Upper lobe of left lung (tissue), 6 donors: ENCODE measurements around the gene STK39. TPM values are rescaled to one million over a fixed set of nuclear protein-coding genes. Genes with fewer than 3 reads are reported as not detected.

Source experiments
- ATAC-seq, 2 donors: fragments of 200-7000 bp; cut with Tn5 transposase; one replicate each; pipeline ENCODE4 v1.9.1; 2022; ENCODE audit warnings: mild to moderate bottlenecking in 2 of 2, moderate library complexity in 2 of 2; ENCODE audit not compliant: low FRiP score in 2 of 2
- DNase-seq, 2 donors: peaks; one replicate each; pipeline ENCODE4 v3.0.0-alpha.2; 2019 to 2020
- H3K27ac ChIP-seq, 4 donors: fragments of 200-600 bp; sonication (generic); one replicate each; pipeline ENCODE4 v1.5.1; 2016 to 2019
- H3K27me3 ChIP-seq, 4 donors: fragments of 200-600 bp; sonication (generic); one replicate each; pipeline ENCODE4 v1.5.1; 2017 to 2019
- H3K36me3 ChIP-seq, 4 donors: fragments of 200-600 bp; sonication (generic); one replicate each; pipeline ENCODE4 v1.5.1; 2016 to 2019
- H3K4me1 ChIP-seq, 4 donors: fragments of 200-600 bp; sonication (generic); one replicate each; pipeline ENCODE4 v1.5.1; 2018 to 2019
- H3K4me3 ChIP-seq, 4 donors: fragments of 200-600 bp; sonication (generic); one replicate each; pipeline ENCODE4 v1.5.1; 2017 to 2019; ENCODE audit warnings: mild to moderate bottlenecking in 2 of 4, moderate library complexity in 1 of 4
- H3K9me3 ChIP-seq, 4 donors: fragments of 200-600 bp; sonication (generic); one replicate each; pipeline ENCODE4 v1.5.1; 2018 to 2019
- EP300 ChIP-seq, 4 donors: sonication (generic); formaldehyde crosslinking; IDR thresholded peaks; one replicate each; pipeline ENCODE4 v1.5.1; 2017; ENCODE audit warnings: antibody characterized with exemption in 4 of 4, control low read depth in 2 of 4
- POLR2A ChIP-seq, 4 donors: fragments of 450-650 bp; IDR thresholded peaks; one replicate each; pipeline ENCODE4 v1.5.1; 2016 to 2017; ENCODE audit warnings: antibody characterized with exemption in 4 of 4, mild to moderate bottlenecking in 2 of 4
- POLR2AphosphoS5 ChIP-seq, 2 donors: sonication (generic); formaldehyde crosslinking; IDR thresholded peaks; one replicate each; pipeline ENCODE4 v1.5.1; 2017; ENCODE audit warnings: antibody characterized with exemption in 2 of 2
- WGBS, 2 donors: methylation state at CpG; one replicate each; pipeline ENCODE4 v1.1.5; 2017 to 2018; 5-methylcytosine and 5-hydroxymethylcytosine counted together
- total RNA-seq, 6 donors: library from RNA; depleted of rRNA in 4 of 6; stranded (reverse); fragments of >200 nt in 4 of 6; gene quantifications; one replicate each; pipeline versions ENCODE4 v1.1.0 to v1.2.1, GENCODE V29; 2016 to 2021
- TF ChIP-seq, protein P1 (sequence below), 6 experiments: fragments of 450-650 bp in 4 of 6; fragments of 200-600 bp in 2 of 6; sonication (generic) in 2 of 6; IDR thresholded peaks; one replicate each; pipeline ENCODE4 v1.5.1; 2016 to 2019; ENCODE audit warnings: antibody characterized with exemption in 6 of 6
- donor health status: DM: no; HTN: no; CAD: no; lungs with moderate emphysema.
- donor health status: DM: no; HTN: yes; CAD: no; lungs with severe emphysema.

Gene STK39
- total RNA-seq, 6 donors from 2014 or later, result 7.9 to 18.8 (median 12.1) TPM

DNA sequence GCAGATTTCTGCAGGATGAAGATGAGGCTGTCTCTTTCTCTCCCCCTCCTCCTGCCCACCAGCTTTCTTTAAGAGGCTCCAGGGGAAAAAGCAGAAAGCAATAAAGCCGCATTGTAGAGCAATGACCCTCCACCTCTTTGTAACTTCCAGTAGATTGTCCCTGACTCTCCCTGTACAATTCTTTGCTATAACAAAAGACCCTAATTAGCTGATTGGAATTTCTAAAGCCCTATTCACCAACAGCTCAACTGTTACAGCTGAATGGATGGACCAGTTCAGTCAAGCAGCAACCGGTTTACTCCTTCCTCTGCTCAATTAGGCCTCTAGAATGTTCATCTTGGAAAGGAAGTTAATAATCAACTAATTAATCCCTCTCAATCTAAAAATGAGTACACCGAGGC, 301.0 kb downstream of the STK39 start:
- H3K27ac ChIP-seq, result no peak overlapping the region
- DNase-seq (no peak), ATAC-seq (no peak)
- TF ChIP-seq POLR2A (IDR thresholded peaks at IDR 0.05), result no peak
- TF ChIP-seq, protein P1, sequence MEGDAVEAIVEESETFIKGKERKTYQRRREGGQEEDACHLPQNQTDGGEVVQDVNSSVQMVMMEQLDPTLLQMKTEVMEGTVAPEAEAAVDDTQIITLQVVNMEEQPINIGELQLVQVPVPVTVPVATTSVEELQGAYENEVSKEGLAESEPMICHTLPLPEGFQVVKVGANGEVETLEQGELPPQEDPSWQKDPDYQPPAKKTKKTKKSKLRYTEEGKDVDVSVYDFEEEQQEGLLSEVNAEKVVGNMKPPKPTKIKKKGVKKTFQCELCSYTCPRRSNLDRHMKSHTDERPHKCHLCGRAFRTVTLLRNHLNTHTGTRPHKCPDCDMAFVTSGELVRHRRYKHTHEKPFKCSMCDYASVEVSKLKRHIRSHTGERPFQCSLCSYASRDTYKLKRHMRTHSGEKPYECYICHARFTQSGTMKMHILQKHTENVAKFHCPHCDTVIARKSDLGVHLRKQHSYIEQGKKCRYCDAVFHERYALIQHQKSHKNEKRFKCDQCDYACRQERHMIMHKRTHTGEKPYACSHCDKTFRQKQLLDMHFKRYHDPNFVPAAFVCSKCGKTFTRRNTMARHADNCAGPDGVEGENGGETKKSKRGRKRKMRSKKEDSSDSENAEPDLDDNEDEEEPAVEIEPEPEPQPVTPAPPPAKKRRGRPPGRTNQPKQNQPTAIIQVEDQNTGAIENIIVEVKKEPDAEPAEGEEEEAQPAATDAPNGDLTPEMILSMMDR (IDR thresholded peaks at IDR 0.05), result no peak
- TF ChIP-seq EP300 (IDR thresholded peaks at IDR 0.05), result no peak
- TF ChIP-seq POLR2AphosphoS5 (IDR thresholded peaks at IDR 0.05), result no peak
- no peaks in the 10 kb centered on the region for H3K4me1 ChIP-seq
- H3K9me3 ChIP-seq, result no peaks in the 10 kb centered on the region
- H3K36me3 ChIP-seq, result no peaks in the 10 kb centered on the region
- no peak overlapping the region for H3K4me3 ChIP-seq
- WGBS, 2 donors, result 76 to 80% methylated on average over 3 of the region's 3 CpGs
- H3K27me3 ChIP-seq, result no peaks in the 10 kb centered on the region

DNA sequence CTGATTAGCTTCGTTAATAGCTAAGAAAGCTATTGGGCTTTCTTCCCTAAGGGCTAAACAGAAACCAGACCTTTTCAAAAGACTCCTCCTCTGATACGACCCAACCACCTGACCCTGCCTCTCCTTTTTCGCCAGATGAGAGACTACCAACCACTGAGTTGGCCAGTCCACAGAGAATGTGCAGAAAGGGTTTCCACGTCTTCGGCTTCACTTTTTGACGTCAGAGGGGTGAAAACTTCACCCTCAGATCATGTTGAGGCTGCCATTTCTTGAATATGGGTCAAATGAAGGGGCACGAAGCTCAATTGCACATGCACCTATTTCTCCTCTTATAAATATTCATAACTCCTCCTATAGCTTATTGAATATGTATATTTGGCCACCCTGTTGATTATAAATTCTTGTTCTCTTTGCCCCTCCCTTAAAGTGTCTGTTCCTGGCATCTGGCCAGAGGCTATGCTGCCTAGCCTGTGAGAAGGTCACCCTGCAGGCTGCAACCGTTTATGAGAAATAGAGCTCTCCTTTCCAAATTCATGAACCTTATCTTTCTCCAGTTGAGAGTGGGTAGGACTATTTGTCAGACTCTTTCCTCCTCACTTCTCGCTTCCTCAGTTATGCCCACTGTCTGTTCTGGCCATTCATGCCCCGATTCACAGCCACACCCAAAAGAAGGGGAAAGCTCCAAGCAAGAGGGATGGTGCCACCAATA, 301.6 kb downstream of the STK39 start:
- H3K4me1 ChIP-seq, result no peaks in the 10 kb centered on the region
- no peak for ATAC-seq
- no peak overlapping the region for H3K27ac ChIP-seq
- TF ChIP-seq, protein P1 (IDR thresholded peaks at IDR 0.05), result no peak
- TF ChIP-seq EP300 (IDR thresholded peaks at IDR 0.05) (no peak), POLR2AphosphoS5 (IDR thresholded peaks at IDR 0.05) (no peak)
- H3K9me3 ChIP-seq, result no peaks in the 10 kb centered on the region
- no peaks in the 10 kb centered on the region for H3K36me3 ChIP-seq
- no peaks in the 10 kb centered on the region for H3K27me3 ChIP-seq
- no peak for DNase-seq
- no peak overlapping the region for H3K4me3 ChIP-seq
- 88 to 92% methylated on average over 10 of the region's 10 CpGs for WGBS, 2 donors

DNA sequence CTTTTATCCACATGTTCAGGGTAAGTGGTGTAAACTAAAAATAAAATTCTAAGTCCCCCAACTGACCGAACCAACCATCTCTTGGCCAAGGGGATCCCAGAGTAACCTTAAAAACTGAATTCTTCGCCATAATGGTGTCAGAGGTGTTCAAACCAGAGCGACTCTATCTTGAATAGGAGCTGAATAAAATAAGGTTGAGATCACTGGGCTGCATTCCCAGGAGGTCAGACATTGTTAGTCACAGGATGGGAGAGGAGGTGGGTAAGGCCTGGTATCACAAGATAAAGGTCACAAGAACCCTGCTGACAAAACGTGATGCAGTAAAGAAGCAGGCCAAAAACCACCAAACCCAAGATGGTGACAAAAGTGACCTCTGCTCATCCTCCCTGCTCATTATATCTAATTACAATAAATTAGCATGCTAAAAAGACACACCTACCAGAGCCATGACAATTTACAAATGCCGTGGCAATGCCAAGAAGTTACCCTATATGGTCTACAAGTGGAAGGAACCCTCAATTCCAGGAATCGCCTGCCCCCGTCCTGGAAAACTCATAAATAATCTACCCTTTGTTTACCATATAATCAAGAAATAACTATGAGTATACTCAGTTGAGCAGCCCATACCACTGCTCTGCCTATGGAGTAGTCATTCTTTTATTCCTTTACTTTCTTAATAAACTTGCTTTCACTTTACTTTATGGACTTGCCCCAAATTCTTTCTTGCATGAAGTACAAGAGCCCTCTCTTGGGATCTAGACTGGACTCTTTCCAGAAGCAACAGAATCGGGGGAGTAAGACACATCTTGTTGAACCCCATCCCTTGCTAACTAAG, 302.4 kb downstream of the STK39 start:
- Histone ChIP-seq H3K9me3 (no peaks in the 10 kb centered on the region), H3K27me3 (no peaks in the 10 kb centered on the region), H3K4me1 (no peaks in the 10 kb centered on the region), H3K27ac (no peak overlapping the region), H3K36me3 (no peaks in the 10 kb centered on the region), H3K4me3 (no peak overlapping the region)
- ATAC-seq (no peak), DNase-seq (no peak)
- TF ChIP-seq EP300 (IDR thresholded peaks at IDR 0.05) (no peak), POLR2A (IDR thresholded peaks at IDR 0.05) (no peak), POLR2AphosphoS5 (IDR thresholded peaks at IDR 0.05) (no peak)
- TF ChIP-seq, protein P1 (IDR thresholded peaks at IDR 0.05), result no peak
- WGBS, 2 donors, result 86 to 88% methylated on average over 8 of the region's 8 CpGs

DNA sequence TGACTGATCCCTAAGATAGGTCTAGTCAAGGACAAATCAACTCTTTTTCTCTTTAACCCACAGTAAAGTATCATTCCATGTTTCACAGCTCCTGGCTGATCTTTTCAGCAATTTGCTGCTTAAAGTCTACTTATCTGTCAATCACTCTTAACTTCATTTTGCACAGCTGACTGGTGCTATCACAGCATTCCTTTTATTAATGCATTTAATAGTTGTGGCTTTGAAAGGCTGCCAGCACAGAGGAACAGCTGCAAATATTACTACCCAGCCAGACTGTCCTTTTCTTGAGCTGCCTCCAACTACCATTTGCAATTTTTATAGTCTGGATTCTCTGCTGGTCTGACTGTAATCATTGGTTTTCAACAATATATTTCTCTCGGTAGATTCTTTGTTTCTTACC, 303.5 kb downstream of the STK39 start:
- 85 to 89% methylated on average over 1 of the region's 1 CpG for WGBS, 2 donors
- TF ChIP-seq EP300 (IDR thresholded peaks at IDR 0.05), result no peak
- TF ChIP-seq POLR2A (IDR thresholded peaks at IDR 0.05), result no peak
- TF ChIP-seq POLR2AphosphoS5 (IDR thresholded peaks at IDR 0.05), result no peak
- TF ChIP-seq, protein P1 (IDR thresholded peaks at IDR 0.05), result no peak
- DNase-seq, result no peak

More for the DNA sequence above, 303.5 kb downstream of the STK39 start:
- no peak for ATAC-seq
- Histone ChIP-seq H3K9me3 (no peaks in the 10 kb centered on the region), H3K27ac (no peak overlapping the region), H3K4me1 (no peaks in the 10 kb centered on the region), H3K4me3 (no peak overlapping the region), H3K36me3 (no peaks in the 10 kb centered on the region), H3K27me3 (no peaks in the 10 kb centered on the region)
